ENCODE measurements around the gene LMO1.

- TF ChIP-seq CTCF (conservative IDR thresholded peaks at IDR 0.05; ENCODE audit: low read length), result no peak
- TF ChIP-seq EZH2phosphoT487 (IDR thresholded peaks at IDR 0.05; ENCODE audit: borderline replicate concordance, low read depth, low read length), result no peak
Observed at GRCh38 chr11:8192896-8193209, 70.8 kb downstream of the LMO1 start.

All from OCI-LY7 (cell line).